Kidney epithelial cell (primary cell): ENCODE data around the gene CLIC3. TPM values are rescaled to one million over a fixed set of nuclear protein-coding genes. Genes with fewer than 3 reads are reported as not detected.

ENCODE experiments used
- DNase-seq: peaks from one replicate; pipeline ENCODE4 v3.0.0-alpha.2; 2010; ENCODE audit warnings: low read depth
- H3K27me3 ChIP-seq: 2 replicates; pipeline ENCODE4 v1.6.0; 2011; ENCODE audit warnings: low read length; ENCODE audit not compliant: control insufficient read depth, insufficient read depth
- H3K36me3 ChIP-seq: 2 replicates; pipeline ENCODE4 v1.5.1; 2011; ENCODE audit warnings: low read length; ENCODE audit not compliant: control insufficient read depth, insufficient read depth
- H3K4me3 ChIP-seq: 2 replicates; pipeline ENCODE4 v1.5.1; 2011; ENCODE audit warnings: low read depth, mild to moderate bottlenecking, control low read depth, low read length
- CTCF ChIP-seq: IDR thresholded peaks from 2 replicates; pipeline ENCODE4 v1.5.1; 2011; ENCODE audit warnings: mild to moderate bottlenecking, moderate library complexity, low read length, control low read depth, inconsistent platforms; ENCODE audit not compliant: insufficient read depth, poor library complexity, severe bottlenecking
- total RNA-seq: library from RNA; depleted of rRNA; stranded (reverse); fragments of >200 nt; gene quantifications from 2 replicates; pipeline ENCODE4 v1.2.3, GENCODE V29; 2015

The CLIC3 gene
- total RNA-seq, 1 donor from 2014 or later: not detected

- TF ChIP-seq CTCF: no peak
- DNase-seq: no peak
- no peak overlapping the region for H3K4me3 ChIP-seq
- H3K36me3 ChIP-seq: peaks cover 2% of the 10 kb centered on the region
- peaks cover 2% of the 10 kb centered on the region for H3K27me3 ChIP-seq
These were observed 26.8 kb upstream of the CLIC3 start for GRCh38 chr9:137023157-137023556.

- no peak for DNase-seq
- TF ChIP-seq CTCF: no peak
- H3K4me3 ChIP-seq: no peak overlapping the region
- H3K36me3 ChIP-seq: peaks cover 2% of the 10 kb centered on the region
- peaks cover 2% of the 10 kb centered on the region for H3K27me3 ChIP-seq
These were observed 26.3 kb upstream of the CLIC3 start for GRCh38 chr9:137022662-137023008.

- DNase-seq: no peak
- no peak overlapping the region for H3K4me3 ChIP-seq
- TF ChIP-seq CTCF: no peak
- peaks cover 2% of the 10 kb centered on the region for H3K27me3 ChIP-seq
- H3K36me3 ChIP-seq: peaks cover 2% of the 10 kb centered on the region
These were observed 25.8 kb upstream of the CLIC3 start for GRCh38 chr9:137021979-137022661.

- H3K27me3 ChIP-seq: peaks cover 2% of the 10 kb centered on the region
- H3K4me3 ChIP-seq: no peak overlapping the region
- peaks cover 2% of the 10 kb centered on the region for H3K36me3 ChIP-seq
- no peak for DNase-seq
- no peak for TF ChIP-seq CTCF
These were observed 25.2 kb upstream of the CLIC3 start for GRCh38 chr9:137021568-137021978.

GRCh38 chr9:137020771-137021567 lies 24.6 kb upstream of the CLIC3 start:
- Histone ChIP-seq H3K36me3 (peaks cover 2% of the 10 kb centered on the region), H3K27me3 (peaks cover 1% of the 10 kb centered on the region), H3K4me3 (no peak overlapping the region)
- TF ChIP-seq CTCF: no peak
- no peak for DNase-seq
